Eye (tissue), 1 donor: ENCODE measurements around the gene LRRC30.
A peak's percentile ranks its signal among the peaks of the same experiment; 100 is the strongest.
"Not testable (repeated sequence)": the region's sequence is repeated elsewhere in the genome, so short reads cannot be mapped to it uniquely, and the experiment has no call there.

Experiments used
- DNase-seq: peaks from one replicate; pipeline ENCODE4 v3.0.0-alpha.2; 2015

Gene LRRC30

DNA sequence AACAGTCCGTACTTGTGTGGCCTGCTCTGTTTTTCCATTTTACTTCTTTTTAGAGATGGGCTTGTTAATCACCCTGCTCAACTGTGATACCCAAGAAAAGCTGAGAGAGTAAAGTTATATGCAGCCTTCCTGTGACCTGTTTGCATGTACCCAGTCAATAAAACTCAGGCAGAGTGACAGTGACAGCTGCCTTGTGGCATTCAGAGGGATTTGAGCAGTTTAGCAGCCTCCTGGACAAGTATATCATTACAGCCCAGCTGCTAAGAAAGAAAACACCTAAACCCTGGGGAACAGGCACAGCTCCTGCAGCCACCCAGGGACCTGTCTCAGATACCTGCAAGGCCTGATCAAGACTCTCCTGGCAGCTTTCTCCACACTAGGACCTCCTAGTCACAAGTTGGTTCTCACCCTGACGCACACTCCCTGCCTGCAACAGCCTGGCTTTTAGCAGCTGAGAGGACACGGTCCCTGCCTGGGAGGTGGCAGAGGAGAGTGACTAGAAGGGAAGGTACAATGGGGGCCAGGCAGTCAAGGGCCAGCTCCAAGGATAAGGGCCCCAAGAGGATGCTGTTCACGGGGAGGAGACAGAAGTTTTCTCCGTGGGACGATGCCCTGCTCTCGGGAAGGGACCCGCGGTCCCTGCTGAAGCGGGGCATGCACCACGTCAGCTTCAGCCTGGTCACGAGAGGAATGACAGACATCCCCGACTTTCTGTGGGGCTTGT, at the start of gene LRRC30:
Gene LRRC30, plus strand, starts transcription at position 464 of the 724 bp plus-strand sequence. Its CDS starts 50 bp downstream, at position 514.
- no peak for DNase-seq

- DNase-seq, result no peak
Observed at GRCh38 chr18:7185701-7186100, 45.2 kb upstream of the LRRC30 start.

- DNase-seq, result no peak
Observed at GRCh38 chr18:7190547-7191156, 40.2 kb upstream of the LRRC30 start.

- DNase-seq, result no peak
Observed at GRCh38 chr18:7191736-7192135, 39.2 kb upstream of the LRRC30 start.

DNA sequence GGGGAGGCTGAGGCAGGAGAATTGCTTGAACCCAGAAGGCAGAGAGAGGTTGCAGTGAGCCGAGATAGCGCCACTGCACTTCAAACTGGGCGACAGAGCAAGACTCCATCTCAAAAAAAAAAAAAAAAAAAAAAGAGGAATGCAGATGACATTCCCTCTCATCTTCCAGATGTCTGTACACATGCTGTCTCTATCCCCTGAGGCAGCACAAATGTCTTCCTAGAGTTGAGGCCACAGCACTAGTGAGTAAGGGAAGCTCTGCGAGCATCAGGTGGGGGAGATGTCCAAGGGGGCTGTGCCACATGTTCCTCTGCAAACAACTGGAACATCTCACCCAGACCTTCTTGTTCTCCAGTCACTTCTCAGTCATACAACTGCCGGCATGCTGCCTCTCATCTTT, 35.6 kb upstream of the LRRC30 start:
- no peak for DNase-seq

DNA sequence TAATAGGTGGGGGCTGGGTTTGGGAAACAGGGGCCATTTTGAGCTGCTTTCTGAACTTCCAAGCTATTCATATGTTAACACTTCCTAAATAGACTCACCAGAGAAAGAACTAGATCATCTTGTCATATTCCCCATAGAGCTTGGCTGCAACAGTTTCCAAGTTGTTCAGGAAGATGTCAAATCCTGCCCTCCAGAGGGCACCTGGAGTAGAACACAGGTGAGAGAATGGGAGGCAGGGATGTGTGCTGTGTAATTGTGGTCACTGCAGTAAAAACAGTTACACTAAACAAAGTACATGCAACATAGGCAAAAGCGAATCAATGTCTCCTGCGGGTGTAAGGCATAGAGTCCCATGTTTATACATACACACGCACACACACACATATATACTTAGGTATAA, 34.5 kb upstream of the LRRC30 start:
- DNase-seq, result no peak

- no peak for DNase-seq
Observed at GRCh38 chr18:7197854-7198253, 33.0 kb upstream of the LRRC30 start.

- no peak for DNase-seq
Observed at GRCh38 chr18:7198326-7198725, 32.6 kb upstream of the LRRC30 start.

GRCh38 chr18:7201096-7201495, 29.8 kb upstream of the LRRC30 start:
- no peak for DNase-seq

GRCh38 chr18:7202169-7202568, 28.7 kb upstream of the LRRC30 start:
- peak; percentile 78 for DNase-seq

DNA sequence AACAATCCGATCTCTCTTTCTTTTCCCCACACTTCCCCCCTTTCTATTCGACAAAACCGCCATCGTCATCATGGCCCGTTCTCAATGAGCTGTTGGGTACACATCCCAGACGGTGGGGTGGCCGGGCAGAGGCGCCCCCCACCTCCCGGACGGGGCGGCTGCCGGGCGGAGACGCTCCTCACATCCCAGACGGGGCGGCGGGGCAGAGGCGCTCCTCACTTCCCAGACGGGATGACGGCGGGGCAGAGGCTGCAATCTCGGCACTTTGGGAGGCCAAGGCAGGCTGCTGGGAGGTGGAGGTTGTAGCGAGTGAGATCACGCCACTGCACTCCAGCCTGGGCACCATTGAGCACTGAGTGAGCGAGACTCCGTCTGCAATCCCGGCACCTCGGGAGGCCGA, 27.3 kb upstream of the LRRC30 start:
- DNase-seq, result not testable (repeated sequence)

GRCh38 chr18:7205346-7205745, 25.5 kb upstream of the LRRC30 start:
- DNase-seq, result no peak

DNA sequence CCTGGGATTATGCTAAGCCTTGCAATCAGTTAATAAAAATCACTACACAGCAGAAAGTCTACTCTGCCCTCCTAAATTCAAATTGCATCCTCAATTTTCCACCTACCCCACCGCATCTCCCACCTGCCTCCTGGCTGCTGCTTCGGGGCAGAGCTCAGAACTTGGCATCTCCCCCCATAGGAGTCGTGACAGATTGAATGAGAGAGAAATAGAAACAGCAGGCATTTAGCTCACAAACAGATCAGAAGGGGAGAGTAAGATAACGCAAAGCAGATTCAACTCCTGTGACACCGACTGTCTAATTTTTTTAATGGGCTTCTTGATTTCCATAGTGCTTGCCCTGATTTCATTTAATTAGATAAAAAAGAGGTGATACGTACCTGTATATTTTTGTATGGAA, 24.7 kb upstream of the LRRC30 start:
- DNase-seq, result no peak

DNA sequence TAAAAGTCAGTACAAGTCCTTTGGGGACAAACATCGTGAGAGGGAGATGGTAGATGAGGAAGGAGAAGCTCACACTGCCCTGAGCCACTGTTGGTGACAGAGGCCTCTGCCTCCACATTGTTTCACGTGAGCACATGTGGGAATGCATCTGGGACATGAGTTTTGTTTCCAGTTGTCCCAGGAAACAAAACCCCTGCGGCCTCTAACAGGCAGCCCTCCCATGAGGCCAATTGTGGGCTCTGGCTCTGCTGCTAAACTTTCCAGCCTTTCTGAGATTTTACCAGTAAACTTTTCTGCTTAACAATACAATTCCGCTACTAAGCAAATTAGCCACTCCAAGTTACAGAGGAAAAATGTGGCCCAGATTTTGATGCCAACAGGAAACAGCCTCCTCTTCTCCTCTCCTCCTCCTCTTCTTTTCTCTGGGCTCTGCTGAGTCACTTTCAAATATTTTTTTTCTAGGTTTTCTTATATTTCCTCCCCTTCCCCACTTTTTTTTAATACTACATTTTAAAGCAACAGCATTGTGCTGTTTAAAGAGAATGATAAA, 23.4 kb upstream of the LRRC30 start:
- no peak for DNase-seq

DNA sequence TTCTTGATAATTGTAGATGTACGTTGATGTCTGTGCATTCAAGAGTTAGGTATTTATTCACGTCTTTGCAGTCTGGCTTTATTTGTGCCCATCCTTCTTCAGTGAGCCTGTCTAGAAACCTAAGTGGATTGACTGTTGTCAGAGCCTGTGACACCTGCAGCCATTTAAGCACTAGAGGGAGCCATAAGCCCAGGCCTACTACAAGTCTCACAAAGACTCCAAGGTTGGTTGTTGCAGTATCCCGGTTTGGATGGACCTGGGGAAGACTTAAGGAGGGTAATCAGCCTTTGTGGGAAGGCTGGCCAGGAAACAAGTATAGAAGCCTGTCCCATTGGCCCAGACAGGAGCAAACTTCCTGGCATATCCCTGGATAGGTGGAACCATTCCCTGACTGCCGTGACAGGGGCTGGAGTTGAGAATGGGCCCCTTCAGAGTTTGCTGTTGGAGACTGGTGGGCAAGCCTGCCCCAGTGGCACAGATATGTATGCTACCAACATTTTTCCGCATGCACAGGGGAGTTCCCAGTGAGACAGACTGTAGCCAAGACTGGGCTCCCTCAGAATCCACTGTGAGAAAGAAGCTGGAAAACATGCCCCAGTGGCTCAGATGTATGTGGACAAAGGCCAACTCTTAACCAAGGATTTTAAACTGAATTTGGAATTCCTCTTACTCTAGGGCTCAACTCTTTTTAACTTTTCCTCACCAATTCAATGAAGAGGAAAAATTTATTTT, 9.3 kb upstream of the LRRC30 start:
- peak; percentile 69 for DNase-seq

DNA sequence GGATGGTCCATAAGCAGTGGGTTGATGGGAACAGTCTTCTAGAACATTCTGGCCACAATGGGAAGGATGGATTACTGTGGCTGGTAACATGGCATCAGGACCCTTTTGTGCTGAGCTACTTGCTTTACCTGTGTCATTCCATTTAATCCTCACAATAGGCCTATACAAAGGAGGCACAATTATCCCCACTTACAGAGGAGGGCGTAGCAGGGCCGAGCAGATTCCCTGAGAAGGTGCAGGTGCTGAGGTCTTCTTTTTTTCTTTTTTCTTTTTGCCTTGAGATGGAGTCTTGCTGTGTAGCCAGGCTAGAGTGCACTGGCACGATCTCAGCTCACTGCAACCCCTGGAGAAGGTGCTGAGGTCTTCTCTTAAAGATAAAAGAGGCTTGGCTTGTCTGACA, 6.7 kb upstream of the LRRC30 start:
- DNase-seq, result no peak

- no peak for DNase-seq
Observed at GRCh38 chr18:7232218-7232617, 1.3 kb downstream of the LRRC30 start.

- no peak for DNase-seq
Observed at GRCh38 chr18:7233134-7233810, 2.4 kb downstream of the LRRC30 start.

- DNase-seq, result no peak
Observed at GRCh38 chr18:7234091-7234490, 3.2 kb downstream of the LRRC30 start.

- DNase-seq, result no peak
Observed at GRCh38 chr18:7234956-7235355, 4.1 kb downstream of the LRRC30 start.

DNA sequence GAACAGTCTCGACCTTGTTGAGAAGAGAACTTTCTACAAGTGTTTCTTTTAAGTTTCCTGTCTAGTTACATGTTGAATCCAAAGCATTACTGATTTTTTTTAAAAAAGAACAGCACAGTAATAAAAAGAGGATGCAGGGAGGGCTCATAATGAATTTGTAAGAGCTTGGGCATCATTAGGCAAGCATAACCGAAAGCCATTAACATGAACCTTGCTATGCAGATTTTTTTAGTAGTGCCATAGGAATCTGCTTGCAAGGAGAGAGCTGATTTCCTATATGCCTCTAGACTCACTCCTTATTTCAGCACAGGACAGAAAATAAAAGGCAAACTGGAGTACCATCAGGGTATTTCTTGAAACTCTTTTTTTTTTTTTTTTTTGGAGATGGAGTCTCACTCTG, 5.2 kb downstream of the LRRC30 start:
- DNase-seq, result no peak

DNA sequence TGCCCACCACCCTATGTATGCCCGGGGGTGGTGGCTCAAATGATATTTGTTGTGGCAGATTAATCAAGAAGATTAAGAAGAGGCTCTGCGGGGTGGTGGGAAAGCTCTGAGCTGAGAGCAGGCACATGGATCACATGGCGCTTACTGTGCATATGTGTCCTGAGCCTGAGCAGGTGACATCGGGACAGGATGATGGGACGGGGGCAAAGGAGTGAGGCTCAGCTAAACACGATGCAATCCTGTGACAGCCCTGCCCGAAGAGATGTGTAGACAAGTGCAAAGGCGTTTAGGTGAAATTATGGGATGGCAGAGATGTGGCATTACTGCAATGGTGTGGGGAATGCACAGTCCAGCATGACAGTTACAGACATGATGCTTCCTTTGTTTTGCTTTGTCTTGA, 6.0 kb downstream of the LRRC30 start:
- DNase-seq, result no peak

- no peak for DNase-seq
Observed at GRCh38 chr18:7237673-7238272, 6.9 kb downstream of the LRRC30 start.
